Retinal pigment epithelial cell (primary cell): ENCODE data around the gene GCC2.
"Not testable (repeated sequence)": the region's sequence is repeated elsewhere in the genome, so short reads cannot be mapped to it uniquely, and the experiment has no call there.

Source experiments
- DNase-seq: peaks from one replicate; pipeline ENCODE4 v3.0.0-alpha.2; 2010; ENCODE audit warnings: low read depth
- H3K4me3 ChIP-seq: 2 replicates; pipeline ENCODE4 v1.5.1; 2011; ENCODE audit warnings: mild to moderate bottlenecking, low read length, control low read depth, moderate library complexity
- CTCF ChIP-seq: conservative IDR thresholded peaks from 2 replicates; pipeline ENCODE4 v1.5.1; 2011; ENCODE audit warnings: low read depth, low read length, control low read depth, inconsistent platforms

GCC2 gene

GRCh38 chr2:108446703-108447102 is 2.3 kb upstream of the GCC2 start:
- H3K4me3 ChIP-seq = no peak overlapping the region
- no peak for TF ChIP-seq CTCF
- DNase-seq = no peak

DNA sequence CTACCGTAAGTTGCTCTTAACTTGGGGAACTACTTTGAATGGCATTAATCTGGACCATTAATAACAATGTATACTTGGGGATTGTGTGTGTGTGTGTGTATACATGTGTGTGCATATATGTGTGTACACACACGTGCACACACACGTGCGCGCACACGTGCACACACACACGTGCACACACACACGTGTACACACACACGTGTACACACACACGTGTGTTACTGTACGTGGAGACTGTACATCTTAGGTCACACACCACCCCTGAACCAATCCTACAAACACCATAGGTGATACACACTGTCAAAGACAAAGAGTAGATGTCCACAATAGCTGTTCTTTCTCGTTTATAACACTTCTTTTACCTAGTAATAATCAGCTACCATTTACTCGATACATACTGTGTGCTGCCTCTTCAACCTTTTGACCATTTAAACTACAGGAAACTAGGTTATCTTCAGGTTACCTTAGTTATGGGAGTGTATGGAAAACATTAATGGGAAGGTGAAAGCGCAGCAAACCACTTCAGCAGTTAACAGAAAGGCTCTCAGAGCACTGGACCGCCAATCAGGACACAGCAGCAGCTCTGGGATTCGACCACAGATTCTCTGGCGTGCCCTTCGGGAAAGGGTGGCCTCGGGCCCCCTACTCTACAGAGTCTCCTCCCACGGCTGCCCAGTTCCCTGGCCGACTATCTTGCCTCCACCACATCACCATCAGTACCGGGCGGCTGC is 894 bp upstream of the GCC2 start:
- no peak for DNase-seq
- H3K4me3 ChIP-seq = peak overlapping the region; percentile 97
- TF ChIP-seq CTCF = no peak

DNA sequence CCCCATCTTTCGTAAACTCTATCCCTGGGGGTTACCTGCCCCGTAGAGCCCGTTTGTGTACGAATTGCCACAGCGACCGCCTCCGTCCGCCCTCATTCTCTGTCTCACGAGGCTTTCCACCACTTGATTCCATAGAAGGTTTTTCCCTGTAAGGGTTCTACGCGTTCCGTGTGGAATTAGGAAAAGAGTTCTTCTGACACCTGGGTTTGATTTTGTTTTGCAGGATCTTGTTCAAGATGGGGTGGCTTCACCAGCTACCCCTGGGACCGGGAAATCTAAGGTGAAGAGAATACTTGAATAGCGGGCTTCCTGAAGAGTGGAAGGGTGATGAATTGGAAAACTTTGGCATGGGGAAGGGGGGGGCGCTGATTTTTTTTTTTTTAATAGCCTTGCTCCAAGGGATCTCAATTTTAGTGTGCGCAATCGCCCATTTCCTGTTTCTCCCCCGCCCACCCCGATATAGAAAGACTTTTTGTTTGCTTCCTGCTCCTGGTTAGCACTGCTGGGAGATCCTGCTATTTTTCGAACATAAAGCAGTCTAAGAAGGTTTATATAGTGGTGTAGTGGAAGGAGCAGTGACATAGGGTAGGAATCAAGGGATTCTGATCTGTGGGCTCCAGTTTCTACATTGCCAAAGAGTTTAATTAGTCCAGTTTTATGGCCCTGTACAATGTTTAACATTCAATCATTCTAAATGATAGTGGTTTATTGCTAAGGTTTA is 564 bp downstream of the GCC2 start:
- peak overlapping the region; percentile 97 for H3K4me3 ChIP-seq
- DNase-seq = no peak
- no peak for TF ChIP-seq CTCF

GRCh38 chr2:108450863-108451262 is 1.9 kb downstream of the GCC2 start:
- DNase-seq = no peak
- H3K4me3 ChIP-seq = no peak overlapping the region
- no peak for TF ChIP-seq CTCF

- no peak for TF ChIP-seq CTCF
- no peak overlapping the region for H3K4me3 ChIP-seq
- no peak for DNase-seq
Observed at GRCh38 chr2:108451976-108452375, 3.0 kb downstream of the GCC2 start.

DNA sequence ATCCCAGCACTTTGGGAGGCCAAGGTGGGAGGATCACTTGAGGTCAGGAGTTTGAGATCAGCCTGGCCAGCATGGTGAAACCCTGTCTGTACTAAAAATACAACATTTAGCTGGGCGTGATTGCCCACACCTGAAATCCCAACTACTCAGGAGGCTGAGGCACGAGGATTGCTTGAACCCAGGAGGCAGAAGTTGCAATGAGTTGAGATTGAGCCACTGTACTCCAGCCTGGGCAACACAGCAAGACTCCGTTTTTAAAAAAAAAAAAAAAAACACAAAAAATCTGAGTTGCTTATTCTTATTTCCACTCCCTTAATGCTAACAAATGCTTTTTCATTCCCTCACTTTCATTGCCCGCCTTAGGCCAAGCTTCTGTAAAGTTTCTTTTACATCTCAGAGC is 4.5 kb downstream of the GCC2 start:
- not testable (repeated sequence) for DNase-seq, H3K4me3 ChIP-seq

- no peak overlapping the region for H3K4me3 ChIP-seq
- no peak for TF ChIP-seq CTCF
- DNase-seq = no peak
Observed at GRCh38 chr2:108454440-108454839, 5.4 kb downstream of the GCC2 start.
